SK-N-SH treated with all-trans-retinoic acid at 6 μM for 48 hours (cell line): ENCODE results near the gene CRYBA2.

Experiments
- ARNTL ChIP-seq: fragments of 450-650 bp; formaldehyde crosslinking; IDR thresholded peaks from 2 replicates; pipeline ENCODE4 v1.5.0; 2020; ENCODE audit warnings: low read depth, mild to moderate bottlenecking, moderate library complexity, borderline replicate concordance
- BACH2 ChIP-seq: fragments of 250-450 bp; sonication (Bioruptor Pico); IDR thresholded peaks from 2 replicates; pipeline ENCODE4 v1.9.0; 2021; ENCODE audit warnings: mild to moderate bottlenecking, borderline replicate concordance
- ESRRG ChIP-seq: fragments of 250-450 bp; sonication (Bioruptor Pico); IDR thresholded peaks from 2 replicates; pipeline ENCODE4 v1.6.1; 2021; ENCODE audit warnings: mild to moderate bottlenecking
- GLIS3 ChIP-seq: fragments of 250-450 bp; sonication (Bioruptor Pico); IDR thresholded peaks from 2 replicates; pipeline ENCODE4 v1.5.0; 2020; ENCODE audit warnings: mild to moderate bottlenecking, moderate library complexity
- OSR1 ChIP-seq: fragments of 250-450 bp; sonication (Bioruptor Pico); IDR thresholded peaks from 2 replicates; pipeline ENCODE4 v1.8.0; 2022; ENCODE audit warnings: moderate library complexity, mild to moderate bottlenecking, inconsistent platforms
- PATZ1 ChIP-seq: fragments of 250-450 bp; sonication (Bioruptor Pico); IDR thresholded peaks from 2 replicates; pipeline ENCODE4 v1.8.0; 2020; ENCODE audit warnings: mild to moderate bottlenecking, moderate library complexity, borderline replicate concordance
- RARB ChIP-seq: fragments of 250-450 bp; sonication (Bioruptor Pico); IDR thresholded peaks from 2 replicates; pipeline ENCODE4 v1.8.0; 2021; ENCODE audit warnings: mild to moderate bottlenecking, moderate library complexity
- SNAI2 ChIP-seq: fragments of 250-450 bp; sonication (Bioruptor Pico); IDR thresholded peaks from 2 replicates; pipeline ENCODE4 v1.5.0; 2020; ENCODE audit warnings: mild to moderate bottlenecking, moderate library complexity
- TCF4 ChIP-seq: fragments of 250-450 bp; sonication (Bioruptor Pico); IDR thresholded peaks from 2 replicates; pipeline ENCODE4 v1.8.0; 2021; ENCODE audit warnings: mild to moderate bottlenecking, moderate library complexity, borderline replicate concordance
- TSHZ2 ChIP-seq: fragments of 250-450 bp; sonication (Bioruptor Pico); IDR thresholded peaks from 2 replicates; pipeline ENCODE4 v1.5.0; 2020; ENCODE audit warnings: mild to moderate bottlenecking, moderate library complexity
- ZC3H10 ChIP-seq: fragments of 250-450 bp; sonication (Bioruptor Pico); IDR thresholded peaks from 2 replicates; pipeline ENCODE4 v1.5.1; 2021; ENCODE audit warnings: mild to moderate bottlenecking, moderate library complexity
- ZFP3 ChIP-seq: fragments of 250-450 bp; sonication (Bioruptor Pico); IDR thresholded peaks from 2 replicates; pipeline ENCODE4 v1.5.0; 2020; ENCODE audit warnings: mild to moderate bottlenecking, moderate library complexity
- ZFP30 ChIP-seq: fragments of 450-650 bp; formaldehyde crosslinking; IDR thresholded peaks from 2 replicates; pipeline ENCODE4 v1.5.0; 2022; ENCODE audit warnings: mild to moderate bottlenecking, moderate library complexity
- ZNF565 ChIP-seq: fragments of 450-650 bp; formaldehyde crosslinking; conservative IDR thresholded peaks from 2 replicates; pipeline ENCODE4 v1.5.0; 2020; ENCODE audit warnings: low read depth, mild to moderate bottlenecking, moderate library complexity

- TF ChIP-seq ZFP3 (CRISPR knock-in tag), result no peak
- TF ChIP-seq OSR1, result no peak
- TF ChIP-seq ZFP30 (CRISPR knock-in tag), result no peak
- TF ChIP-seq ARNTL (CRISPR knock-in tag), result no peak
- TF ChIP-seq SNAI2 (CRISPR knock-in tag), result no peak
- TF ChIP-seq GLIS3, result no peak
- TF ChIP-seq ZC3H10, result no peak
- TF ChIP-seq ZNF565, result no peak
- no peak for TF ChIP-seq PATZ1
- TF ChIP-seq TCF4 (CRISPR knock-in tag), result no peak
- TF ChIP-seq BACH2, result no peak
- no peak for TF ChIP-seq RARB (CRISPR knock-in tag)
- no peak for TF ChIP-seq TSHZ2 (CRISPR knock-in tag)
- no peak for TF ChIP-seq ESRRG (CRISPR knock-in tag)
Measured at GRCh38 chr2:218995561-218995960, 2.3 kb upstream of the CRYBA2 start.
